KMS-11 (cell line): ENCODE measurements around the gene NXPE1.

Experiments used
- H2AFZ ChIP-seq: fragments of 200-600 bp; sonication (generic); 2 replicates; pipeline ENCODE4 v1.6.1; 2016; ENCODE audit warnings: antibody characterized with exemption, mixed run types, low read depth
- H3K27ac ChIP-seq: fragments of 200-600 bp; sonication (generic); 2 replicates; pipeline ENCODE4 v1.6.1; 2016; ENCODE audit warnings: mild to moderate bottlenecking, mixed run types
- H3K27me3 ChIP-seq: fragments of 200-600 bp; sonication (generic); 2 replicates; pipeline ENCODE4 v1.6.1; 2017; ENCODE audit warnings: mild to moderate bottlenecking, low read depth, mixed run types, moderate library complexity; ENCODE audit not compliant: insufficient read depth
- H3K36me3 ChIP-seq: fragments of 200-600 bp; sonication (generic); 2 replicates; pipeline ENCODE4 v1.6.1; 2017; ENCODE audit warnings: mild to moderate bottlenecking, mixed run types; ENCODE audit not compliant: insufficient read depth
- H3K4me1 ChIP-seq: fragments of 200-600 bp; sonication (generic); 2 replicates; pipeline ENCODE4 v1.6.1; 2016; ENCODE audit warnings: mild to moderate bottlenecking, low read depth, mixed run types; ENCODE audit not compliant: poor library complexity, severe bottlenecking
- H3K4me2 ChIP-seq: fragments of 200-600 bp; sonication (generic); 2 replicates; pipeline ENCODE4 v1.7.0; 2016; ENCODE audit warnings: mild to moderate bottlenecking, mixed run types
- H3K4me3 ChIP-seq: fragments of 200-600 bp; sonication (generic); IDR thresholded peaks from 2 replicates; pipeline ENCODE4 v1.6.1; 2017; ENCODE audit warnings: low read depth, low read length, mixed read lengths; ENCODE audit not compliant: insufficient read depth
- H3K79me2 ChIP-seq: fragments of 200-600 bp; sonication (generic); 2 replicates; pipeline ENCODE4 v1.6.1; 2016; ENCODE audit warnings: low read depth, mixed run types; ENCODE audit not compliant: insufficient read depth
- H3K9ac ChIP-seq: fragments of 200-600 bp; sonication (generic); 2 replicates; pipeline ENCODE4 v1.6.1; 2016; ENCODE audit warnings: mild to moderate bottlenecking, mixed run types
- H4K20me1 ChIP-seq: fragments of 200-600 bp; sonication (generic); 2 replicates; pipeline ENCODE4 v1.6.1; 2016; ENCODE audit warnings: mild to moderate bottlenecking, mixed run types; ENCODE audit not compliant: insufficient read depth
- CTCF ChIP-seq: fragments of 200-600 bp; sonication (generic); conservative IDR thresholded peaks from 2 replicates; pipeline ENCODE4 v1.6.1; 2017; ENCODE audit warnings: low read depth, mild to moderate bottlenecking, antibody characterized with exemption, low read length, moderate library complexity, mixed read lengths

NXPE1 gene

GRCh38 chr11:114478001-114478410 is 81.7 kb downstream of the NXPE1 start:
- TF ChIP-seq CTCF: no peak
- Histone ChIP-seq H3K79me2 (no peaks in the 10 kb centered on the region), H3K4me3 (no peak overlapping the region), H3K4me1 (no peaks in the 10 kb centered on the region), H2AFZ (no peak overlapping the region), H3K27ac (no peak overlapping the region), H4K20me1 (no peaks in the 10 kb centered on the region), H3K36me3 (no peaks in the 10 kb centered on the region), H3K9ac (no peak overlapping the region), H3K27me3 (no peaks in the 10 kb centered on the region), H3K4me2 (no peak overlapping the region)

DNA sequence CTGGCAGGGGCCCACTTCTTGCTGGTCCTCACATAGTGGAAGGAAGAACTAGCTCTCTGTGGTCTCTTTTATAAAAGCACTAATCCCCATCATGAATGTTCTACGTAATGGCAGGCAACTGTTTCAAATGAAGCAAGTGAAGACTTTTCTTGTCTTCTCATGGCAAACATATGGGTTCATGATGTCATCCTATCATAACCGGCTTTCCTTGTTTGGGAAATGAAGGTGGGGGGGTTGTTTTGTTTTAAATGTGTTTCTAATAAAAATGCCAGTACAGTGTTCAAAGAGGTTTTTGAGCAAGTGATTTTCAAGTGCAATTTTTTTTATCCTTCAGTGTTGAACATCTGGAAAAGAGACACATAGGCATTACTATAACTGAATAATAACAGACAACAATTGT is 87.0 kb downstream of the NXPE1 start:
- H3K27ac ChIP-seq: no peak overlapping the region
- H3K79me2 ChIP-seq: no peaks in the 10 kb centered on the region
- no peak for TF ChIP-seq CTCF
- no peaks in the 10 kb centered on the region for H3K36me3 ChIP-seq
- no peak overlapping the region for H3K4me2 ChIP-seq
- no peaks in the 10 kb centered on the region for H3K27me3 ChIP-seq
- H3K4me1 ChIP-seq: no peaks in the 10 kb centered on the region
- no peak overlapping the region for H3K4me3 ChIP-seq
- no peaks in the 10 kb centered on the region for H4K20me1 ChIP-seq
- no peak overlapping the region for H2AFZ ChIP-seq
- no peak overlapping the region for H3K9ac ChIP-seq
